Stimulated activated CD8-positive, alpha-beta memory T cell treated with anti-CD3 and anti-CD28 coated beads, Interleukin-15, amount 100 ng/mL, for 24 hours (primary cell): ENCODE results near the gene POC1A.
A peak's percentile ranks its signal among the peaks of the same experiment; 100 is the strongest.

ENCODE experiments used
- DNase-seq: peaks from one replicate; pipeline ENCODE4 v3.0.0-alpha.2; 2020; ENCODE audit warnings: low read depth

Gene POC1A

DNA sequence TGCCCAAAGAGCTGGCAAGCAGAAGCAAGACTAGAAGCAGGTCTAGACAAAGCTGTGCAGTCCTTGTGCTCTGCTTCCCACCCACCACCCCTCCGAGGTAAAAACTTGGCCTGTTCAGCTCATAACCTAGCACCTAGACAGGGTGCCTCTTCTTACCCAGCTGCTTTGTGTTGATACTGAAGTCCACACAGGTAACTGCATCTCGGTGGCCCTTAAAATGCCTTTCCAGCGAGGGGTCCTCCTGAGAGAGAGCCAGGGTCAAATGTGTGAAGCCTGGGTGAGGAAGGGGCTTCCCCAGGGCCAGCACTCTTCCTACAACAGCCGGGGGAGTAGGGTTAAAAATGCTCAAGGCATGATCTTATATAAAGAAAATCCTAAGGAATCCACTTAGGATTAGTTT lies 3.4 kb downstream of the POC1A start:
- DNase-seq, result no peak

DNA sequence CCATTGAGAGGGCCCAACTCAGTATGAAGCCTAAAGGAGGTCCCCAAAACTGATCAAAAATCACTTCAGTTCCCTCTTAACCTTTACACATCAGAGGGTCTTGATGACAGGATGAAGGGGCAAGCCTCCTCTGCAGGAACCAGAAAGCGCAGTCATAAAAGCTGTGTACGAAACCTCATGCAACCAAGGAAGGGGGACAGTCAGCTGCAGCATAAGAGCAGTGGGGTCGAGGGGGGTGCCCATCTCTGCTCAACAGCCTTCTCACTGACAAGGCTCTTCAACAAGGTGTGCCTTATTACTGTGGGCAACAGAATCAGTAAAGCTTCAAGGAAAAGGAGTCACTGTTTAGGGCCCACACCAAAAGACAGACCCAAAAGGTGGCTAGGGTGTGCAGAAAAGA lies 3.9 kb downstream of the POC1A start:
- no peak for DNase-seq

DNA sequence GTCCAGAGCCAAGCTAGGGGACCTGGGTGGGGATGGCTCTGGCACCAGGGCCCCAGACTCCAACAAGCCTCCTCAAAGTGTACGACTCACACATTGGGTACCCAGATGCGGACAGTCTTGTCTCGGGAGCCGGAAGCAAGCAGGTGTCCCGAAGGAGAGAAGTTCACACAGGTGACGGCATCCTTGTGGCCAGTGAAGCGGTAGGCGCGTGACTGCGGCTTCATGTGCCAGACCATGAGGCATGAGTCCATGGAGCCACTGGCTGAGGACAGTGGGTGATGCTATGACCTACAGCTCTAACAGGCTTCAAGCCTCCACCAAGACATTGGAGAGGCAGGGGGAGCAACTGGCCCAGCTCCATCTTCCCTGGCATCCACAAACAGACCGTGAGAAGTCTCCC lies 4.5 kb downstream of the POC1A start:
- no peak for DNase-seq

- DNase-seq, result no peak
Measured at GRCh38 chr3:52149021-52149420, 5.2 kb downstream of the POC1A start.

DNA sequence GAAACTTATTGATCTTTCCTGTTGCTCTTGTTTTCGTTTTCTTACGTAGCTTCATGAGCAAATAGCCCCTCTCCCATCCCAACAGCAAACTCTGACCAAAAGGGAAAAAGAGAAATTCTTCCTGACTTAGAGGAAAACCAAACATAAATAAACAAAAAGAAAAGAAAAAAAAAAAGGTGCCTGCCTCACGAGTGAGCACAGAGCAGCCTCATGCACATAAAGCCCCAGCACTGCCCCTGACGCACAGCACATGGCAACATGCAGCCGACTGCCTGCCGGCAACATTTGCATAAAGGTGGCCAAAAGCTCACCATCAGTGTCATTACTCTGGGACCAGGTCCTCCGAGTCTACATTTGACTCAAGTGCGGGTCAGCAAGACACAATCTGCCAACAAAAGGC lies 6.4 kb downstream of the POC1A start:
- DNase-seq, result no peak

- no peak for DNase-seq
Measured at GRCh38 chr3:52146811-52147210, 7.4 kb downstream of the POC1A start.

DNA sequence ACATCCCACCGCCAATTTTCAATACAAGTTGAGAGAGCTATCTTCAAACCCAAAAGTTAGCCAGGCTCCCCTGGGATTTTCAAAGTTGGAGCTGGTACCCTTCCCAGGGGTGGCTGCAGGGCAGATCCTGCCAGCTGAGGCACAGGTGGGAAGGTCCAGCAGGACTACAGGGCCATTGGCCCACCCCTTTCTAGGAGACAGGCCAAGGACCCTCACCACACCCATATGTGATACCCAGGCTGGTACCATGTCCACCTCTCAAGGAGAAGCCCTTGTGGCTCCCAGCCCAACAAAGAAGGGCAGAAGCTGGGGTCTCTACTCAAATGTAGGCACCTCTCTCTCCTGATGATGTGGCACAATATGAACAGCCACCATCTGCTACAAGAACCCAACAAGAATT lies 8.0 kb downstream of the POC1A start:
- DNase-seq, result no peak

DNA sequence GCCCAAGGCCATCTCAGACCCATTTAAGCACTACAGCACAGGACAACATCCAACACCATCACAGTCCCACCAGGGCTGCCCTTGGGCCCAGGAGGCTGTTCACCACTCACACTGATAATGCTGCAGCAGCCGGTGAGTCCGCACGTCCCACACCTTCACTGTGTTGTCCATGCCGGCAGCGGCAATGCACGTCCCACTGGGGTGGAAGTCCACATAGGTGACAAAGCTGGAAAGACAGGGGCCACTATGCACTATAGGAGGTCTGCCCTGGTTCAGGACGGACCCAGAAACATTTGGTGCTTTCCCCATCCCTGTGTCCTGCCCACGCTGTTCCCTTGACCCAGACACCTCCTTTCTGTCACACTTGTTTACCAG lies 8.5 kb downstream of the POC1A start:
- no peak for DNase-seq

- no peak for DNase-seq
Measured at GRCh38 chr3:52144796-52145735, 9.2 kb downstream of the POC1A start.

- DNase-seq, result peak; percentile 69
Measured at GRCh38 chr3:52144034-52144795, 10.0 kb downstream of the POC1A start.

DNA sequence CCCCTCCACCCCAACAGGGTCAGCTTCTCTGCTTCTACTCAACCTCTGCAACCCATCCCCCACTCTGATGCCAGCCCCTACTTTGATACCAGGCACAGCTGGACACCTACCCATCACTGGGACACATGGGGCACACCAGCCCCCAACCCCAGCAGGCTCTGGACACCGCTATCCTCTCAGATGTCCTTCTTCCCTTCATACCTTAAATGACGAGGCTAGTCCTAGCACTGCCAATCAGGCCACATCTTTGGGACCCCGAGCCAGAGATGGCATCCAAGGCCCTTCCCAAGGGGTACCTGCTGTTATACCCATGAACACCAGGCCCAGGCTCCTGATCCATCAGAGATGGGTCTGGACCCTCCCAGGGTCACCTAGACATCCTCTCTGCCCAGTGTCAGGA lies 10.6 kb downstream of the POC1A start:
- DNase-seq, result no peak

DNA sequence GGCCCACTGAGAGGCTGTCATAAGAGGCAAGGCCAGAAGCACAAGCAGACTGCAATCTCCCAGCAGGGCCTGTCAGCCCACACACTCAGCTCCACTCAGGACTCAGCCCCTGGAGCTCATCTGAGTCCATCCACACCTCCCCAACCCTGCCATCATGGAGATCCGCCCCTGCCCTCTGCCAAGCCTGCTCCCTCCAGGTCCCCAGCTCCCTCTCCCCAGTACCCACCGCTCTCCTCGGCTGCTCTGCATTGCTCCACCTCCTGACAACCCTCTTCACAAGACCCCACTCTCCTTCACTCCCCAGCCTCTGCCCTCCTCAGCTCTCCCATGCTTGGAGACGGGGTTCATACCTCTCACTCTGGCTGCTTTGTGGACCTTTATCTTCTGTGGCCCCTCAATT lies 11.1 kb downstream of the POC1A start:
- no peak for DNase-seq

GRCh38 chr3:52141751-52142150 lies 12.5 kb downstream of the POC1A start:
- DNase-seq, result no peak

- no peak for DNase-seq
Measured at GRCh38 chr3:52140769-52141168, 13.5 kb downstream of the POC1A start.

- no peak for DNase-seq
Measured at GRCh38 chr3:52140000-52140399, 14.2 kb downstream of the POC1A start.

DNA sequence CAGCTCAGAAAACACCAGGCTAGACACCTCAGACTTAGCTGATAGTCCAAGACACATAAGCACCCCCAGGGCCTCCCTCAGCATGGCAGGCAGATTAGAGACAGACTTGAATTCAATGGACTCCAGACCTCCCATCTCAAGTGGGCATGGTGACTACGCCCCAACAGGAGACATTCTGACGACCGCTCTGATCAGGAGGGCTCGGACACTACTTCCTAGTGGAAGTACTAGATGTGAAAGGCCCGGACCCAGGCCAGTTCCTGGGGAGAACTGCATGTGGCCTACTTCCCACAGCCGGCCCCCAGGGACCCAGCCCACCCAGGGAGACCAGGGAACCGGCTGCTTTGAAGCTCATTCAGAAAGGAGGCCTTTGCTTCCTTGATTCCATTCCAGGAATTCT lies 16.9 kb downstream of the POC1A start:
- DNase-seq, result no peak

GRCh38 chr3:52136513-52136912 lies 17.7 kb downstream of the POC1A start:
- DNase-seq, result no peak

DNA sequence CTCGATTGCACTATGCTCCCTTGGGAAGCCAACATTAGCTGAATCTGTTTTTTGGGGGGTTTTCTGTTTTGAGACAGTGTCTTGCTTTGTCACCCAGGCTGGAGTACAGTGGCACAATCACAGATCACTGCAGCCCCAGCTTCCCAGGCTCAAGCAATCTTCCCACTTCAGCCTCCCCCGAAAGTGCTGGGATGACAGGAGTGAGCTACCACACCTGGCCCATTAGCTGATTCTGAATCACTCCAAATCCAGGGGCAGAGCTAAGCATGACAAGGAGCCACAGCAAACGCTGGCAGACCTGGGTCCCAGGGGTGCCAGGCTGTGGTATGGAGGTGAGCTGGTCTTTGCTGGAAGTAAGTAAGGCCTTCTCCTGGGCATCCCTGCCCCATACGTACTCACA lies 18.9 kb downstream of the POC1A start:
- no peak for DNase-seq

DNA sequence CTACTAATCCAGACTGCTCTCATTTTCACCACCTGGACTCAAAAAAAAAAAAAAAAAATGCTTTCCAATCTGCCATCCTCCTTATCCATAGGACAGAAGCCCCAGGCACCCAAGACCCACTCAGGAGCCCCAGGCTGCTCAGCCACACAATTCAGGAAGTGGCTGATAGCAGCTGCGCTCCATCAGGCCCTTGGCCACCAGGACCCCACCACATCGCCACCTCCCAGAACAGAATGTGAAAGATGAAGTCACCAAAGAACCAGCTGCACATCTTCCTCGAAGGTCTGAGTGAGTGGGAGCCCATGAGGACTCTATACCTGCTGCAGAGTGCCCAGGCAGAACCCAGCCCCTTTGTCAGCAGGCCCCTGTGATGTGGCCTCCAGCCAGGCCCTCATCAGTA lies 19.5 kb downstream of the POC1A start:
- DNase-seq, result no peak

DNA sequence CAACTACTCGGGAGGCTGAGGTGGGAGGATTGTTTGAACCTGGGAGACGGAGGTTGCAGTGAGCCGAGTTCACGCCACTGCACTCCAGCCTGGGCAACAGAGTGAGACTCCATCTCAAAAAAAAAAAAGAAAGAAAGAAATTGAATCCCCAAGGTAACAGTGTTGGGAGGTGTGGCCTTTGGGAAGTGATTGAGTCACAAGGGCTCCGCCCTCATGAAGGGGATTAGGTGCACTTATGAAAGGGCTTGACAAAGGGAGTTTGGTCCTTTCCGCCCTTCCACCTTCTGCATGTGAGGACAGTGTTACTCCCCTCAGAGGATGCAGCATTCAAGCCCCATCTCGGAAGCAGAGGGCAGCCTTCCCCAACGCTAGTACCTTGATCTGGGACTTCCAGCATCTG lies 21.3 kb downstream of the POC1A start:
- DNase-seq, result no peak

DNA sequence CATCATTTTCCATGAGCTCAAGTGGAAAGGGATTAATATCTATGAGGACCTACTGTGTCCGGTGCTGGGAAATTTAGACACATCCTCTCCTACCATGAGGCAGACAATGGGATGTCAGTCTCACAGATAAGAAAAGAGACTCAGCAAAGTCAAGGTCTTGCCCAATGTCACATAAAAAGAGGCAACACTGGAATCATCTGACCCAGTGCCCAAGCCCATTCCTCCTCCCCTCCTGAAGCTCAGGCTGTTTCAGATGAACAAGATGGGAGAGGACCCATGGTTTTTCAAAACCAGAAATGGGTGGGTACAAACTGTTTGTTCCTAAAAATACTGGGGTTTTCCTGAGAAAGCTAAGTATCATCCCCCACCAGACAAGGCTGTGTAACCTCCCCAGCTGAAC lies 22.2 kb downstream of the POC1A start:
- DNase-seq, result no peak

GRCh38 chr3:52130966-52131622 lies 23.1 kb downstream of the POC1A start:
- no peak for DNase-seq

DNA sequence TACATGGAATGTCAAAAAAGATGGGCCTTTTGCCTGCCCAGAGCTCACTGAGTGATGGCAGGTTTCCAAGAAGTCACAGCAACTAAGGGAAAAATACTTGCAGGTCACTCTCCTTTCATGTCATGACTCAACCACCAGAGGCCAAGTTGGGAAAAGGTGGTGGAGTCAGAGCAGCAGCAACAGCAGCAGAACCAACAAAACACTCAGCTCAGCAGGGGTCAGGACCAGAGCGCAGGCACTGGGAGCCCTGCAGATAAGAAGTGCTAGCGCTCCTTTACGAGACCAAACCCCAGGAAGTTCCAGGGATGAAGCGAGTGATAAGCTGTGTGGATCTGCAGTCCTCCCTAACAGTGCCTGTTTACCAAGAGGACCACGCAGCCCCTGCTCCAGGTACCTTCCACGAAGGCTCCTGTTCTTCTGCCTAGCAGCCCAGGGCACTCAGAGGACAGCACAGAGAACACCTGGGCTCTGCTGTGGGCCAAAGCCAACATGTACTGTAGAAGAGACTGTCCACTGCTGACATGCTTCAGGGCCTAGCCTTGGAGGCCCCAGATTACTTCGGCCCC lies 26.0 kb downstream of the POC1A start:
- no peak for DNase-seq
